WTC11 (cell line): Measurements from ENCODE around the gene SERPINB1.

Source experiments
- CTCF ChIP-seq: fragments of 200-600 bp; IDR thresholded peaks from 2 replicates; pipeline ENCODE4 v1.8.0; 2022; ENCODE audit warnings: antibody characterized with exemption
- ESRRA ChIP-seq: sonication (generic); formaldehyde crosslinking; IDR thresholded peaks from 2 replicates; pipeline ENCODE4 v1.8.1; 2022; ENCODE audit warnings: mild to moderate bottlenecking, missing genetic modification reagents, borderline replicate concordance
- MAX ChIP-seq: sonication (generic); formaldehyde crosslinking; IDR thresholded peaks from 2 replicates; pipeline ENCODE4 v1.8.0; 2022; ENCODE audit warnings: mild to moderate bottlenecking, missing genetic modification reagents
- NFATC4 ChIP-seq: fragments of 250-450 bp; sonication (Bioruptor Pico); IDR thresholded peaks from 2 replicates; pipeline ENCODE4 v1.9.0; 2021; ENCODE audit warnings: mild to moderate bottlenecking
- NR1H2 ChIP-seq: sonication (generic); formaldehyde crosslinking; IDR thresholded peaks from 2 replicates; pipeline ENCODE4 v1.9.0; 2021; ENCODE audit warnings: mild to moderate bottlenecking, moderate library complexity, missing genetic modification reagents
- SP1 ChIP-seq: sonication (generic); formaldehyde crosslinking; conservative IDR thresholded peaks from 2 replicates; pipeline ENCODE4 v1.8.1; 2022; ENCODE audit warnings: missing genetic modification reagents
- TEAD1 ChIP-seq: sonication (generic); formaldehyde crosslinking; IDR thresholded peaks from 2 replicates; pipeline ENCODE4 v1.8.0; 2022; ENCODE audit warnings: mild to moderate bottlenecking, missing genetic modification reagents

- TF ChIP-seq CTCF (no peak), ESRRA (CRISPR knock-in tag) (no peak), TEAD1 (CRISPR knock-in tag) (no peak), SP1 (CRISPR knock-in tag) (no peak), NFATC4 (no peak), NR1H2 (CRISPR knock-in tag) (no peak), MAX (no peak)
Measured at GRCh38 chr6:2821554-2821953, 20.1 kb downstream of the SERPINB1 start.
